ENCODE measurements around the gene BIVM.
A peak's percentile ranks its signal among the peaks of the same experiment; 100 is the strongest.

The BIVM gene

GRCh38 chr13:102845630-102846260 lies 46.8 kb downstream of the BIVM start, which contains the start of gene ERCC5:
Gene ERCC5 (plus strand): TSS chr13:102846032. CDS start chr13:102846267, 235 bp downstream.
- peak; percentile 94 to 96 for DNase-seq

- peak; percentile 21 to 24 for DNase-seq
Measured at GRCh38 chr13:102846261-102847015, 47.5 kb downstream of the BIVM start.

GRCh38 chr13:102847272-102848234 lies 48.6 kb downstream of the BIVM start:
- no peak for DNase-seq

- no peak for DNase-seq
Measured at GRCh38 chr13:102848956-102849355, 50.0 kb downstream of the BIVM start.

- no peak for DNase-seq
Measured at GRCh38 chr13:102852556-102852955, 53.6 kb downstream of the BIVM start.

DNA sequence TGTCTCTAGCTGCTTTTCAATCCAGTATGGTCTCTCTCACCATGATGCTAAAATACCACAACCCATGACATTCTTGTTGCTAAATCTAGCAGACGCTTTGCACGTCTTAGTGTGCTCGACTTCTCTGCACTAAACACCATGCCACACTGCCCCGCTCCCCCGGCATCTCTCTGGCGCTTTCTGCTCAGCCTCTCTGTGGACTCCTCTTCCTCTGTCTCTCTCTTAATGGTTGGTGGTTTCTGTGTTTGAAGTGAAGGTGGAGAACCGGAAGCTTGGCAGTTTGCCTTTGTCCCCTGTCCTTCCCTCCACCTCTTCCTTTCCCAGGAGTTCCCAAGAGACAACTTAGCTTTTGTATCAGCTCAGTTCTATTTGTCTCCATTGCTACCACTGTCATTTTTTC lies 55.8 kb downstream of the BIVM start:
- DNase-seq = no peak

DNA sequence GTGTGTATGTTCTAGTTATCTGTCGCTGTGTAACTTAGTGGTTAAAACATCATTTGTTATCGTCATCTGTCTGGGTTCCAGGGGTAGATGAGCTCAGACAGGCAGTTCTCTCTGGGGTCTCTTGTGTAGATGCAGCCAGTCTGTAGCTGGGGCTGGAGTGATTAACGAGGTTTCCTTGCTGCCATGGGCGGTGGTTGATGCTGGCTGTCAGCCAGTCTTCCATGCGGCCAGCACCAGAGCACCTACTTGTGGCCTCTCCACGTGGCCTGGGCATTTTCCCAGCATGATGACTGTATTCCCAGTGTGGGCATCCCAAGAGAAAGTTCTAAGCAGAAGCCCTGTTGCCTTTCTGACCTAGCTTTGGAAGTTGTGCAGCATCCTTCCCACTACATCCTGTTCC lies 57.6 kb downstream of the BIVM start:
- DNase-seq = no peak

DNA sequence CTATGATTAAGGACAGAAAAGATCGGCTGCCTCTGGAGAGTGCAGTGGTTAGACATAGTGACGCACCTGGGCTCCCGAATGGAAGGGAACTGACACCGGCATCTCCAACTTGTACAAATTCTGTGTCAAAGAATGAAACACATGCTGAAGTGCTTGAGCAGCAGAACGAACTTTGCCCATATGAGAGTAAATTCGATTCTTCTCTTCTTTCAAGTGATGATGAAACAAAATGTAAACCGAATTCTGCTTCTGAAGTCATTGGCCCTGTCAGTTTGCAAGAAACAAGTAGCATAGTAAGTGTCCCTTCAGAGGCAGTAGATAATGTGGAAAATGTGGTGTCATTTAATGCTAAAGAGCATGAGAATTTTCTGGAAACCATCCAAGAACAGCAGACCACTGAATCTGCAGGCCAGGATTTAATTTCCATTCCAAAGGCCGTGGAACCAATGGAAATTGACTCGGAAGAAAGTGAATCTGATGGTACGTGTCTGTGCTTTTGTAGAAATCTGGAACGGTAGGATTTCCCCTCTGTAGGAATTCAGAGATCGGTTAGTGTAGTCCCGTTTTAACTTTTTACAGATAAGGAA lies 63.8 kb downstream of the BIVM start:
- DNase-seq = no peak

DNA sequence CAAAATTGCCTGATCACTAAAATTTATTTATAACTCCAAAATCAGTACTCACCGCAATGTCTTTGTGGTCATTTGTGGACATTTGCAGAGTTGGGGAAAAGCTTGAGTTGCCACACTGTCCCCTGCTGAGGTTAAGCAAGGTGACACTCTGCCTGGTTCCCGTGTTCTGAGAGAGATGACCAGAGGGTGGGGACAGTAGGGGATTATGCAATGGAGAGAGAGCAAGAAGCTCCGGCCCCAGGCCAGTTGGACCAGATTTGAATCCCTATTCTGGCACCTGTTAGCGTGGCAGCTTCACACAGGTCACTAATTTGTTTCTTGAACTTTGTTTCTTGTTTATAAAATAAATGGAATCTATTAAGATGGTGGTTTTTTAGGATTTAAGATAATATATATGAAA lies 64.7 kb downstream of the BIVM start:
- no peak for DNase-seq

- DNase-seq = no peak
Measured at GRCh38 chr13:102868366-102868936, 69.5 kb downstream of the BIVM start.

- no peak for DNase-seq
Measured at GRCh38 chr13:102869948-102870676, 71.2 kb downstream of the BIVM start.

DNA sequence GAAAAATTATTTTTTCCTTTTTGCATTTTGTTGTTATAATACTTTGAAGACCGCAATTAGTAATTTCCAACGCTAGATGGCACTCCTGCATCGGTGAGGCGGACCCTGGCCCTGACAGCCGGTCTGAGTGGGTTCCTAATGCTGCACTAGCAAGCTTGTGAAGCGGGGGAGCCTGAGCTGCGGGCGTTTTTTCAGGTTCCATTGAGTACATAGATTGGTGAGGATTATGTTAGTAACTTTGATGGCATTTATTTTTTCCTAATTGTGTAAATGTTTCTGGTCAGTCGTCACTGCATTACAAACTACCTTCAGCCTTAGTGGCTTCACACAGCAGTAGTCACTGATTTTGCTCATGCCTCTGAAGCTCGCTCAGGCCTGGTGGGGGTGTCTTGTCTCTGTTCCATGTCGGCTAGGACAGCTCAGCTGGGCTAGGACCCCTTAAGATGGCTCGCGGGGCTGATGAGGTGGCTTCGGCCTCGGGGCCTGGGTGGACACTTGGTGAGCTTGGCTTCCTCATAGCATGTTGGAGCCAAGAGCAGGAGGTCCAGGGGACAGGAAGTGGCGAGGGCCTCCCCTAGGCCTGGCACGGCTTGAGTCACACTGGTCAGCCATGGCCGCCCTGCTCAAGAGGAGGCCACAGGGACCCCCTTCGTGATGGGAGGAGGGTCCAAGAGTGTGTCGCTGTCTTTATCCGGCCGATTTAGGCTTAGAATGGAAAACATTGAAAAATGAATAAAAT lies 71.9 kb downstream of the BIVM start:
- DNase-seq = peak; percentile 40 to 49

- DNase-seq = no peak
Measured at GRCh38 chr13:102872131-102872530, 73.2 kb downstream of the BIVM start.

DNA sequence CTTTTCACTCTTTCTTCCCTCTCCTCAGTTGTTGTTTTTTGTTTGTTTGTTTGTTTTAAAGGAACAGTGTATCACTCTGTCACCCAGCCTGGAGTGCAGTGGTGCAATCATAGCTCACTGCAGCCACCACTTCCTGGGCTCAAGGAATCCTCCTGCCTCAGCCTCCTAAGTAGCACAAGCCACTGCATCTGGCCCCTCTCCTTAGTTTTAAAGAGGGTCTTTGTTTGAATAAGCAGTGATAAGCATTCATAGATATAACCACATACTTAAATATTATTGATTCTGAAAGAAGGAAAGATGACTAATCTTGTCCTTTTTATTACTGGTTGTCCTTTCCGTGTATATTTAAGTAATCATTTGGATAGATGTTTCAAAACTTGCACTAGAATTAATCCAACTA lies 73.6 kb downstream of the BIVM start:
- no peak for DNase-seq

GRCh38 chr13:102873653-102874052 lies 74.7 kb downstream of the BIVM start:
- DNase-seq = no peak

- no peak for DNase-seq
Measured at GRCh38 chr13:102875256-102875655, 76.3 kb downstream of the BIVM start.

GRCh38 chr13:102877303-102877702 lies 78.4 kb downstream of the BIVM start:
- no peak for DNase-seq

GRCh38 chr13:102878481-102878880 lies 79.6 kb downstream of the BIVM start:
- DNase-seq = no peak

- no peak for DNase-seq
Measured at GRCh38 chr13:102879793-102880499, 81.0 kb downstream of the BIVM start.

Data from stimulated activated CD4-positive, alpha-beta T cell treated with anti-CD3 and anti-CD28 coated beads, Interleukin-2, amount 100 ng/mL, for 48 hours (primary cell).